GM12874 (cell line): ENCODE results near the gene ZNF780A.

ENCODE experiments used
- TF ChIP-seq, protein P1 (sequence below): IDR thresholded peaks from 2 replicates; pipeline ENCODE4 v1.5.1; 2011; ENCODE audit warnings: low read depth, mild to moderate bottlenecking, control low read depth, low read length, moderate library complexity; ENCODE audit not compliant: insufficient read depth

The ZNF780A gene

GRCh38 chr19:40128991-40129390 is 38.2 kb upstream of the ZNF780A start:
- TF ChIP-seq, protein P1, sequence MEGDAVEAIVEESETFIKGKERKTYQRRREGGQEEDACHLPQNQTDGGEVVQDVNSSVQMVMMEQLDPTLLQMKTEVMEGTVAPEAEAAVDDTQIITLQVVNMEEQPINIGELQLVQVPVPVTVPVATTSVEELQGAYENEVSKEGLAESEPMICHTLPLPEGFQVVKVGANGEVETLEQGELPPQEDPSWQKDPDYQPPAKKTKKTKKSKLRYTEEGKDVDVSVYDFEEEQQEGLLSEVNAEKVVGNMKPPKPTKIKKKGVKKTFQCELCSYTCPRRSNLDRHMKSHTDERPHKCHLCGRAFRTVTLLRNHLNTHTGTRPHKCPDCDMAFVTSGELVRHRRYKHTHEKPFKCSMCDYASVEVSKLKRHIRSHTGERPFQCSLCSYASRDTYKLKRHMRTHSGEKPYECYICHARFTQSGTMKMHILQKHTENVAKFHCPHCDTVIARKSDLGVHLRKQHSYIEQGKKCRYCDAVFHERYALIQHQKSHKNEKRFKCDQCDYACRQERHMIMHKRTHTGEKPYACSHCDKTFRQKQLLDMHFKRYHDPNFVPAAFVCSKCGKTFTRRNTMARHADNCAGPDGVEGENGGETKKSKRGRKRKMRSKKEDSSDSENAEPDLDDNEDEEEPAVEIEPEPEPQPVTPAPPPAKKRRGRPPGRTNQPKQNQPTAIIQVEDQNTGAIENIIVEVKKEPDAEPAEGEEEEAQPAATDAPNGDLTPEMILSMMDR = no peak

GRCh38 chr19:40119380-40119779 is 28.6 kb upstream of the ZNF780A start:
- TF ChIP-seq, protein P1 = no peak

DNA sequence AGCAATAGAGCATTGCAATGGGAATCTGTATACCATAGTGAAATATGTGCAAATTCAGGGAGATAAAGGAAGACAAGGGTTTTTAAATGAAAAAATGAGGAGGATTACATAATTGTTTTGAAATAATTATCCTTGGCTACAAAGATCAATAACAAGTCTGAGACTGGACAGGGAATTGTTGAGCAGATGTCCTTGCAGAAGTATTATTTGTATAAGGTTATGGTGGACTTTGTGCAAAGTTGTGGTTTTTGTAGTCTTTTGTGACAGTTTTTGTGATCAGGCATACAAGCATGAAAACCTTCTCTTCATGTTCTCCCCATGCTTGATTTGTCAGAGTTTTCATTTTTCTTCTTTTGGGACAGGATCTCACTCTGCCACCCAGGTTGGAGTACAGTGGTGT is 25.3 kb upstream of the ZNF780A start:
- TF ChIP-seq, protein P1 = no peak

- TF ChIP-seq, protein P1 = no peak
These were observed 19.8 kb upstream of the ZNF780A start for GRCh38 chr19:40110570-40110969.

- TF ChIP-seq, protein P1 = no peak
These were observed 14.0 kb upstream of the ZNF780A start for GRCh38 chr19:40104754-40105153.

GRCh38 chr19:40103600-40103999 is 12.9 kb upstream of the ZNF780A start:
- TF ChIP-seq, protein P1 = no peak

GRCh38 chr19:40101813-40102212 is 11.1 kb upstream of the ZNF780A start:
- TF ChIP-seq, protein P1 = no peak

DNA sequence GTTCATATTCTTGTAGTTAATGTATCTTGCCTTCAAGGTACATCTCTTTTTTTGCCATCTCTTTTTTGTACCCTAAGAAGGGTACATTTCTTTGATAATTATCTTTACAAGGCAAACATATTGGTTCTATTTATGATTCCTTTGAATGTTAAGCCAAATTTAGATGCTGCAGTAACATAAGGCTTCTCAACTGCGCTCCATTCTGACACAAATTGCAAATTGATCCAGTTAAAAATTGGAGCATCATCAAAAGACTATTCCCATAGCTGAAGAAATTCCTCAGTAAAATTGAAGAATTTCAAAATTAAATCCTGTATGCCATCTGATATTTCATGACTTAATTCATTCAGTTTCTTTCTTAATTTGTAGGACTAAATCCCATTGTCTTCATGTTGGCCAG is 2.7 kb upstream of the ZNF780A start:
- TF ChIP-seq, protein P1 = no peak
